ENCODE measurements around the gene HECTD1.
"Not testable (repeated sequence)": the region's sequence is repeated elsewhere in the genome, so short reads cannot be mapped to it uniquely, and the experiment has no call there.

HECTD1 gene

GRCh38 chr14:31194661-31195060 is 12.9 kb downstream of the HECTD1 start:
- DNase-seq (ENCODE audit: low read depth in 2 of 2): no peak

GRCh38 chr14:31194095-31194494 is 13.5 kb downstream of the HECTD1 start:
- DNase-seq (ENCODE audit: low read depth in 2 of 2): no peak

GRCh38 chr14:31192544-31192943 is 15.0 kb downstream of the HECTD1 start:
- DNase-seq (ENCODE audit: low read depth in 2 of 2): not testable (repeated sequence)

GRCh38 chr14:31190717-31191263 is 16.8 kb downstream of the HECTD1 start:
- DNase-seq (ENCODE audit: low read depth in 2 of 2): no peak

GRCh38 chr14:31190219-31190603 is 17.4 kb downstream of the HECTD1 start:
- no peak for DNase-seq (ENCODE audit: low read depth in 2 of 2)

GRCh38 chr14:31189346-31190218 is 18.0 kb downstream of the HECTD1 start:
- no peak for DNase-seq (ENCODE audit: low read depth in 2 of 2)

- DNase-seq (ENCODE audit: low read depth in 2 of 2): no peak
These were observed 18.8 kb downstream of the HECTD1 start for GRCh38 chr14:31188744-31189143.

- DNase-seq (ENCODE audit: low read depth in 2 of 2): not testable (repeated sequence)
These were observed 25.6 kb downstream of the HECTD1 start for GRCh38 chr14:31182016-31182415.

- DNase-seq (ENCODE audit: low read depth in 2 of 2): no peak
These were observed 26.3 kb downstream of the HECTD1 start for GRCh38 chr14:31181271-31181670.

- no peak for DNase-seq (ENCODE audit: low read depth in 2 of 2)
These were observed 27.1 kb downstream of the HECTD1 start for GRCh38 chr14:31180299-31181051.

GRCh38 chr14:31174433-31174832 is 33.2 kb downstream of the HECTD1 start:
- DNase-seq (ENCODE audit: low read depth in 2 of 2): no peak

GRCh38 chr14:31173120-31173837 is 34.3 kb downstream of the HECTD1 start:
- no peak for DNase-seq (ENCODE audit: low read depth in 2 of 2)

GRCh38 chr14:31172084-31172483 is 35.5 kb downstream of the HECTD1 start:
- DNase-seq (ENCODE audit: low read depth in 2 of 2): no peak

GRCh38 chr14:31170411-31170810 is 37.2 kb downstream of the HECTD1 start:
- no peak for DNase-seq (ENCODE audit: low read depth in 2 of 2)

- DNase-seq (ENCODE audit: low read depth in 2 of 2): no peak
These were observed 37.7 kb downstream of the HECTD1 start for GRCh38 chr14:31169877-31170276.

- no peak for DNase-seq (ENCODE audit: low read depth in 2 of 2)
These were observed 40.6 kb downstream of the HECTD1 start for GRCh38 chr14:31167032-31167431.

- DNase-seq (ENCODE audit: low read depth in 2 of 2): no peak
These were observed 41.4 kb downstream of the HECTD1 start for GRCh38 chr14:31166271-31166561.

GRCh38 chr14:31164115-31164514 is 43.5 kb downstream of the HECTD1 start:
- DNase-seq (ENCODE audit: low read depth in 2 of 2): no peak

GRCh38 chr14:31162910-31163649 is 44.5 kb downstream of the HECTD1 start:
- no peak for DNase-seq (ENCODE audit: low read depth in 2 of 2)

- no peak for DNase-seq (ENCODE audit: low read depth in 2 of 2)
These were observed 46.3 kb downstream of the HECTD1 start for GRCh38 chr14:31161274-31161673.

- DNase-seq (ENCODE audit: low read depth in 2 of 2): no peak
These were observed 47.8 kb downstream of the HECTD1 start for GRCh38 chr14:31159682-31160296.

All from stimulated activated CD8-positive, alpha-beta memory T cell treated with anti-CD3 and anti-CD28 coated beads, Interleukin-15, amount 100 ng/mL, for 48 hours (primary cell).